Measurements from ENCODE around the gene TWNK. TPM values are rescaled to one million over a fixed set of nuclear protein-coding genes. Genes with fewer than 3 reads are reported as not detected.
"Not testable (repeated sequence)": the region's sequence is repeated elsewhere in the genome, so short reads cannot be mapped to it uniquely, and the experiment has no call there.

Gene TWNK
- total RNA-seq, 1 donor from 2014 or later, result 41.1 TPM

DNA sequence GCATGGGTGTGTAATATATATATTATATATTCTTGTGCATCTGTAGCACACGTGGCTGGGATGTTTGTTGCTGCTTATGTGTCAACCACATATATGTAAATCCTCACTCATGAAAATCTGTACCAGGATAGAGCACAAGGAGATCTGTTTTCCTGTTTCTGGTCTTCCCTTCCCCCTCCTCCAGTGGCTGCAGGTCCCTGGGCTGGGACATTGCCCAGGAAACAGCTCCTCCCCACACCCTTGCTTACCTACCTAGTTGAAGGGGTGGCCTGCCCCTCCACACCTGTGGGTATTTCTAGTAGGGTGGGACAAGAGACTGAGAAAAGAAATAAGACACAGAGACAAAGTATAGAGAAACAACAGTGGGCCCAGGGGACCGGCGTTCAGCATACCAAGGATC, 45.9 kb downstream of the TWNK start:
- intact Hi-C loops (cut with micrococcal nuclease), result loop anchor here (2.0 kb wide), 1 partner anchor 322 kb away; the partner anchor contains the start of gene BTRC
- Mint-ChIP-seq H3K9me3 (no peaks in the 10 kb centered on the region), H3K36me3 (ENCODE audit: low read depth) (peaks cover 33% of the 10 kb centered on the region), H3K27ac (peak overlapping the region; percentile 95), H3K4me1 (ENCODE audit: low read depth) (peaks cover 27% of the 10 kb centered on the region), H3K27me3 (ENCODE audit: insufficient read depth) (peaks cover 14% of the 10 kb centered on the region), H3K4me3 (peak overlapping the region; percentile 84)
- DNase-seq (ENCODE audit: low spot score), result no peak

DNA sequence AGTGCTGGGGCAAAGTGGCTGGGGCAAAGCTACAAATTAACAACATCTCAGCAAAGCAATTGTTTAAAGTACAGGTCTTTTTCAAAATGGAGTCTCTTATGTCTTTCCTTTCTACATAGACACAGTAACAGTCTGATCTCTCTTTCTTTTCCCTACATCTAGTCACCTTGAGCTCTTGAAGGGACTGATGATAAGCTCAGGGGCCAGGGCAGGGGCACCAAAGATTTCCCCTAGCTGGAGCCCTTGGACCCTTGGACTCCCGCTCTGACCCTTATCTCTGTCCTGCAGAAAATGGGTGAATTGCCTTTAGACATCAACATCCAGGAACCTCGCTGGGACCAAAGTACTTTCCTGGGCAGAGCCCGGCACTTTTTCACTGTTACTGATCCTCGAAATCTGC, 47.1 kb downstream of the TWNK start:
- intact Hi-C loops (cut with micrococcal nuclease); H3K27me3 Mint-ChIP-seq (ENCODE audit: insufficient read depth); H3K9me3 Mint-ChIP-seq; H3K27ac Mint-ChIP-seq; H3K4me3 Mint-ChIP-seq; DNase-seq (ENCODE audit: low spot score): not testable (repeated sequence)
- H3K4me1 Mint-ChIP-seq (ENCODE audit: low read depth), result peaks cover 27% of the 10 kb centered on the region
- peaks cover 40% of the 10 kb centered on the region for H3K36me3 Mint-ChIP-seq (ENCODE audit: low read depth)

- DNase-seq (ENCODE audit: low spot score), result no peak
- Mint-ChIP-seq H3K27ac (no peak overlapping the region), H3K36me3 (ENCODE audit: low read depth) (peaks cover 43% of the 10 kb centered on the region), H3K4me3 (no peak overlapping the region), H3K9me3 (no peaks in the 10 kb centered on the region), H3K27me3 (ENCODE audit: insufficient read depth) (no peaks in the 10 kb centered on the region), H3K4me1 (ENCODE audit: low read depth) (peaks cover 27% of the 10 kb centered on the region)
- intact Hi-C loops (cut with micrococcal nuclease), result no loop called here
Measured at GRCh38 chr10:101035314-101035713, 48.0 kb downstream of the TWNK start.

GRCh38 chr10:101035916-101036702, 48.8 kb downstream of the TWNK start:
- intact Hi-C loops (cut with micrococcal nuclease), result no loop called here
- H3K4me1 Mint-ChIP-seq (ENCODE audit: low read depth), result peaks cover 28% of the 10 kb centered on the region
- DNase-seq (ENCODE audit: low spot score), result no peak
- no peak overlapping the region for H3K27ac Mint-ChIP-seq
- no peaks in the 10 kb centered on the region for H3K27me3 Mint-ChIP-seq (ENCODE audit: insufficient read depth)
- H3K4me3 Mint-ChIP-seq, result no peak overlapping the region
- peaks cover 44% of the 10 kb centered on the region for H3K36me3 Mint-ChIP-seq (ENCODE audit: low read depth)
- no peaks in the 10 kb centered on the region for H3K9me3 Mint-ChIP-seq

GRCh38 chr10:101036726-101037125, 49.4 kb downstream of the TWNK start:
- no peak for DNase-seq (ENCODE audit: low spot score)
- intact Hi-C loops (cut with micrococcal nuclease), result no loop called here
- Mint-ChIP-seq H3K4me3 (no peak overlapping the region), H3K36me3 (ENCODE audit: low read depth) (peaks cover 45% of the 10 kb centered on the region), H3K27me3 (ENCODE audit: insufficient read depth) (no peaks in the 10 kb centered on the region), H3K9me3 (no peaks in the 10 kb centered on the region), H3K4me1 (ENCODE audit: low read depth) (peaks cover 25% of the 10 kb centered on the region), H3K27ac (no peak overlapping the region)

GRCh38 chr10:101038484-101038883, 51.1 kb downstream of the TWNK start:
- Mint-ChIP-seq H3K4me1 (ENCODE audit: low read depth) (peaks cover 31% of the 10 kb centered on the region), H3K9me3 (no peaks in the 10 kb centered on the region), H3K27me3 (ENCODE audit: insufficient read depth) (peaks cover 3% of the 10 kb centered on the region), H3K36me3 (ENCODE audit: low read depth) (peaks cover 45% of the 10 kb centered on the region), H3K27ac (no peak overlapping the region), H3K4me3 (no peak overlapping the region)
- no peak for DNase-seq (ENCODE audit: low spot score)
- intact Hi-C loops (cut with micrococcal nuclease), result no loop called here

DNA sequence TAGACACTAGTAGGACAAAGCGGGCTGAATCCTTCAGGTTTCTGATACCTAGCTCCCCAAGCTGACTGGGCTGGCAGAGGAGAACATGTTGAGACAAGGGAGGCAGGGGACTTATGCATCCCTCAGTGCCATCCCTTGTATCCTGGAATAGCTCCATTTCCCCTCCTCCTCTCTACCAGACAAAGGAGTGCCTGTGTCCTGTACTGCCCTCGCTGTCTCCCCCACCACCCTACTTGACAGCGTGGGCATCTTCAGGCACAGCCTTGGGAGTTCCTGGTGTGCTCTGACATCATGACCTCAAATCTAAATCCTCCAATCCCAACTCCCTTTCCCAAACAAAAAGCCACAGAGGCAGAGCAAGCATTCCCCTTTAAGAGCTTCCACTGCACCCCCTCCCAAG, 52.7 kb downstream of the TWNK start:
- no peak overlapping the region for H3K27ac Mint-ChIP-seq
- H3K36me3 Mint-ChIP-seq (ENCODE audit: low read depth), result peaks cover 38% of the 10 kb centered on the region
- H3K4me3 Mint-ChIP-seq, result no peak overlapping the region
- DNase-seq (ENCODE audit: low spot score), result no peak
- peaks cover 3% of the 10 kb centered on the region for H3K27me3 Mint-ChIP-seq (ENCODE audit: insufficient read depth)
- intact Hi-C loops (cut with micrococcal nuclease), result loop anchor here (5.0 kb wide), 1 partner anchor 668 kb away; no protein-coding TSS in a partner anchor
- H3K4me1 Mint-ChIP-seq (ENCODE audit: low read depth), result peaks cover 27% of the 10 kb centered on the region
- H3K9me3 Mint-ChIP-seq, result no peaks in the 10 kb centered on the region

DNA sequence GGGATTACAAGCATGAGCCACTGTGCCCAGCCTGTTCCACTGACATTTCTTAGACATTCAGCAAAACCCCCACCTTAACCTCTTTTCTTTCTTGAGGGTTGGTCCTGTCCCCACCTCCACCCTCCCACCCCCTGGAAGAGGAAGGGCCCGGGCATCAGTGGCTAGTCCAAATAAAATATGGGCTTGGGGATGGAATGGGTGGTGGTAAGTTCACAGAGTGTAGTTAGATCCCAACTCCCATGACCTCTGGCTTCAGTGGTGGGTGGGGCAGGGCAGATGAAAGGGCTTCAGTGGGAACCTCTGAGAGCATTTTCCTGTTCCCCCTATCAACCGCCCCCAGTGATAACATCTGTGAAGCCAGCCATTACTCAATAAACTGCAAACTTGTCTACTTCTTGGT, 53.5 kb downstream of the TWNK start:
- peaks cover 34% of the 10 kb centered on the region for H3K36me3 Mint-ChIP-seq (ENCODE audit: low read depth)
- no peaks in the 10 kb centered on the region for H3K9me3 Mint-ChIP-seq
- no peak overlapping the region for H3K27ac Mint-ChIP-seq
- intact Hi-C loops (cut with micrococcal nuclease), result loop anchor here (1.0 to 5.0 kb wide), 3 partner anchors 27 to 669 kb away; no protein-coding TSS in a partner anchor
- no peak for DNase-seq (ENCODE audit: low spot score)
- no peak overlapping the region for H3K4me3 Mint-ChIP-seq
- H3K4me1 Mint-ChIP-seq (ENCODE audit: low read depth), result peaks cover 27% of the 10 kb centered on the region
- H3K27me3 Mint-ChIP-seq (ENCODE audit: insufficient read depth), result peaks cover 5% of the 10 kb centered on the region

- intact Hi-C loops (cut with micrococcal nuclease), result loop anchor here (1.0 to 5.0 kb wide), 3 partner anchors 27 to 669 kb away; no protein-coding TSS in a partner anchor
- H3K36me3 Mint-ChIP-seq (ENCODE audit: low read depth), result peaks cover 31% of the 10 kb centered on the region
- peaks cover 10% of the 10 kb centered on the region for H3K27me3 Mint-ChIP-seq (ENCODE audit: insufficient read depth)
- peaks cover 27% of the 10 kb centered on the region for H3K4me1 Mint-ChIP-seq (ENCODE audit: low read depth)
- peak; percentile 64 for DNase-seq (ENCODE audit: low spot score)
- no peaks in the 10 kb centered on the region for H3K9me3 Mint-ChIP-seq
- peak overlapping the region; percentile 61 for H3K27ac Mint-ChIP-seq
- H3K4me3 Mint-ChIP-seq, result no peak overlapping the region
Measured at GRCh38 chr10:101041252-101041761, 54.0 kb downstream of the TWNK start.

- DNase-seq (ENCODE audit: low spot score), result no peak
- peaks cover 27% of the 10 kb centered on the region for H3K4me1 Mint-ChIP-seq (ENCODE audit: low read depth)
- H3K27ac Mint-ChIP-seq, result peak overlapping the region; percentile 84
- peaks cover 25% of the 10 kb centered on the region for H3K36me3 Mint-ChIP-seq (ENCODE audit: low read depth)
- peaks cover 18% of the 10 kb centered on the region for H3K27me3 Mint-ChIP-seq (ENCODE audit: insufficient read depth)
- intact Hi-C loops (cut with micrococcal nuclease), result loop anchor here (1.0 to 5.0 kb wide), 6 partner anchors 8 to 670 kb away; no protein-coding TSS in a partner anchor
- H3K9me3 Mint-ChIP-seq, result no peaks in the 10 kb centered on the region
- peak overlapping the region; percentile 91 for H3K4me3 Mint-ChIP-seq
Measured at GRCh38 chr10:101042118-101042517, 54.8 kb downstream of the TWNK start.

DNA sequence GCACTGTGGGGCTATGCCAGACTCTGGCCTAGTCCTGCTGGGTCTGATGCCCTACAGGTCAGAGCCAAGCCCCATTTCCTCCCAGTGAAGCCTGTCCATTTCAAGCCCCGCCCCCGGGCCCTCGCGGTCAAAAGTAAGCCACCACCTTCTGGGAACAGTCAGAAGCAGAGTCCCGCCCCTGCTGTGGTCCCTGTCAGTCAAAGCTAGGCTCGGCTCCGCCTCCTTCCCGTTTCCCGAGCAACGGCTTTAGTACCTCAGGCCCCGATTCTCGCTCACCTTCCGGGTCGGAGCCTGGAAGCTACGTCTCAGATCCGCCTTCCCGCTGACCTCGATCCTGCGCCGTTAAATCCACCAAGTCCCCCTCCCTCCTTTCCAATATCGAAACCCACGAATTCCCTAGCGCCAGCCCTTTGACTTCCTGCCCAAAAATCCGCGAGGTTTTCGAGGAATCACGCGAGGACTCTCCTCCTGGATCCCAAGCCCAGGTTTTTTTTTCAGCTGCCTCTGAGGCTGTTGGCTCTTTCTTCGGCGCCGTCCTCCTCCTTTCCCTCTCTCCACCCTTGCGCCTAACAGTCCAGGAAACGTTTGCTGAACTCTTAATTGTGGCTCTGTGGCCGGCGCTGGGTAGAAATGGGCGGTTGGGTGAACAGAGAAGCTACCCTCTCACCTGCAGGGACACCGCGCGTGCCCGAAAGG, 55.5 kb downstream of the TWNK start:
- Mint-ChIP-seq H3K27me3 (ENCODE audit: insufficient read depth) (peaks cover 20% of the 10 kb centered on the region), H3K4me3 (peak overlapping the region; percentile 91), H3K9me3 (no peaks in the 10 kb centered on the region), H3K36me3 (ENCODE audit: low read depth) (peaks cover 18% of the 10 kb centered on the region), H3K4me1 (ENCODE audit: low read depth) (peaks cover 27% of the 10 kb centered on the region), H3K27ac (peak overlapping the region; percentile 84)
- intact Hi-C loops (cut with micrococcal nuclease), result loop anchor here (1.0 to 5.0 kb wide), 6 partner anchors 7 to 671 kb away; no protein-coding TSS in a partner anchor
- DNase-seq (ENCODE audit: low spot score), result peak; percentile 85

DNA sequence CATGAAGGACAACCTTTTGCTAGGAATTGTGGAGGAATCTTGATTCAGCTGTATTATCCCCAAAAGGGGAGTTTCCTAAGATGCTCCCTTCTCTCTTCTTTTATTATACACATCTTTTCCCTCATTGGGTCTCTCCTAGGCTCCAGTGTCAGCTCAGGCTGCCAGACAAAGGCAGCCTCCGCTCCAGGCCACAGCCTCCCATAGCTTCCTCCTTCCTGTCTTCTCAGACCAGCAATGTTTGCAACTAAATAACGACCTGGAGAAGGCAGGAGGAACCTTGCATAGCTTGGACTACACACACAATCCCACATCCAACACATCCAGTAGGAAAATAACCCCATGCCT, 56.0 kb downstream of the TWNK start:
- H3K9me3 Mint-ChIP-seq, result no peaks in the 10 kb centered on the region
- peaks cover 15% of the 10 kb centered on the region for H3K36me3 Mint-ChIP-seq (ENCODE audit: low read depth)
- no peak for DNase-seq (ENCODE audit: low spot score)
- peak overlapping the region; percentile 84 for H3K27ac Mint-ChIP-seq
- intact Hi-C loops (cut with micrococcal nuclease), result loop anchor here (5.0 kb wide), 1 partner anchor 671 kb away; no protein-coding TSS in a partner anchor
- peaks cover 29% of the 10 kb centered on the region for H3K4me1 Mint-ChIP-seq (ENCODE audit: low read depth)
- peaks cover 24% of the 10 kb centered on the region for H3K27me3 Mint-ChIP-seq (ENCODE audit: insufficient read depth)
- H3K4me3 Mint-ChIP-seq, result peak overlapping the region; percentile 91
